ENCODE measurements around the gene CDH15.
"Not testable (repeated sequence)": the region's sequence is repeated elsewhere in the genome, so short reads cannot be mapped to it uniquely, and the experiment has no call there.

CDH15 gene

GRCh38 chr16:89242795-89243200 is 71.2 kb downstream of the CDH15 start:
- DNase-seq = no peak

DNA sequence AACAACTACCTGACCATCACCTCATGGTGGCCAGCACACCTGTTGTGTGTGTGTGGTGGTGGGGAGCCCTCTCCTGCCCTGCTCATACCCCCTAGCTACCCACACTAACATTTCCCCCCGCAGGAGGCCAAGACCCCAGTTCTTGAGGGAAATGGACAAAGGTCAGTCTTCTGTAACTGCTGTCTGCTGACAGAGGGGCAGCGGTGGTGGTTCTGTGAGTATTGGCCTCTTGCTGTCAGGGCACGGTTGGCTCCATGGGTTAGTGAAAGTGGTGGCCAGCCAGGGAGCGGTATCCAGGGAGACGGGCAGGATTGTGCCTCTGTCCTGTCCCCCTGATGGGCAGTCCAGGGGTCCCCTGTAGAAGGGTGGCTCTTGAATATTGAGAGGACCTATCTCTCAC is 72.1 kb downstream of the CDH15 start:
- DNase-seq = no peak

DNA sequence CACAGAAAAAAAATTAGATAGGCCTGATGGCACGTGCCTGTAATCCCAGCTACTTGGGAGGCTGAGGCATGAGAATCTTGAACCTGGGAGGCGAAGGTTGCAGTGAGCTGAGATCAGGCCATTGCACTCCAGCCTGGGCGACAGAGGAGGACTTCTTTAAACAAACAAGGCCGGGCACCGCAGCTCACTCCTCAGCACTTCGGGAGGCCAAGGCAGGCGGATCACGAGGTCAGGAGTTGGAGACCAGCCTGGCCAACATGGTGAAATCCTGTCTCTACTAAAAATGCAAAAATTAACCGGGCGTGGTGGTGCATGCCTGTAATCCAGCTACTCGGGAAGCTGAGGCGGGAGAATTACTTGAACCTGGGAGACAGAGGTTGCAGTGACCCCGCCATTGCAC is 72.7 kb downstream of the CDH15 start:
- not testable (repeated sequence) for DNase-seq

DNA sequence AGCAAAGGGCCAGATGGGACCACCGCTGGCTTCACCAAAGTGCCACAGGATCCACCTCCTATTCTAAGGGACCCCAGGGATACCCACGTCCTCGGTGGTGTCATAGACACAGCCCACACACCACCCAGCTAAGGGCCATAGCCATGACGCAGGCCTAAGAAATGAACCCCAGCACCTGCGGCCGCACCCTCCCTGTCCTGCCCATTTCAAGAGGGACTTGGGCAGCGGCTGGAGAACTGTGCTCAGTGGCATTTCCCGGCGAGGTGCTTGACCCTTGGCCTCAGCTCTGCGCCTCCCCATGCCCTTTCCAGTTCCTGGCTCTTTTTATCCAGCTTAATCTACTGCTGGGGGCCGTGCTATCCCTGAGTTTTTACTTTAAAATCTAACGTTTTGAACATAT is 73.2 kb downstream of the CDH15 start:
- DNase-seq = no peak

Data from SIG-M5 (cell line).